ENCODE measurements around the gene OXSM.

Gene OXSM

DNA sequence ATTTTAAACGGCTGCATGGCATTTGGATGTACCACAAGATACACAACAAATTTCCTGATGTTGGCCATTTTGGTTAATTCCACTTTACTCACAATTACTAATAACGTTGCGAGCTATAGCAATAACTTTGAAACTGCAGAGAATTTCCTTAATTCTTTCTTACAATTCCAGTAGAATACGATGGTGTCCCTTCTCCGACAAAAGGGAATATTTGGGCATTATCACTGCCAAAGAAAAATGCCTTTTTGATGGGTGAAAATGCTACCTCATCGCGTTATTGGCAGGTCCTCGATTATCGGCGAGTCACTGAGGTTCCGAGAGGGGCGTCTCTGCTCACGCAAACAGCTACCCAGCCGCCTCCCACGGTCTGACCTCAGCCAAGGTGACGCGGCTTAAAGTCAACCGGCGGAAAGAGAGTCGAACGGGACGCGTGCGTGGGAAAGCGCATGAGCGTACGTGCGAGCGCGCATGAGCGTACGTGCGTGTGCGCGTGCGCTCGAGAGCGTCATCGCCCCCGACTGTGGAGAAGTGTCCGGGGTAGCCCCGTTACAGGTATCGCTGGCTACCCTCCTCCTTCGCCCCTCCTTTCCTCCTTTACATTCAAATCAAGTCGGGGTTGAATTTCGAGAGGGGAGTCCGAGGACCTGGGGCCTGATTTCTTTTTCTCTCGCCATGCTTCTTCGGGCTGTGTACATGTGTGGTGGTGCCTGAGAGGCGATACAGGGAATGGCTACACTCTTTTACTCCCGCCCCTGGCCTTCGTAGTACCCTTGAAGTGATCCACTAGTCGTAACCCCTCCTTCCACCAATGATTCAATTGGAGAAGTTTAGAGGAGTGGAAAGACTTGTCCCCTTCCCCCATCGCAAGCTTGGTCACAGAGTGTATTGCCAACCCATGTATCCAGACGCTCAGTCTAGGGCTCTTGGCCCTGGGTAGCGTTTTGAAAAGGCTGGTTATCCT, at the start of gene OXSM:
TSS of gene OXSM (plus strand) at position 495 of the 961 bp plus-strand sequence. CDS start 931 bp downstream, outside the sequence.
- peak; percentile 60 for DNase-seq (ENCODE audit: insufficient read length, low spot score)
- TF ChIP-seq CTCF (IDR thresholded peaks at IDR 0.05; ENCODE audit: insufficient read depth, missing control alignments), result no peak
- no peak for FAIRE-seq

DNA sequence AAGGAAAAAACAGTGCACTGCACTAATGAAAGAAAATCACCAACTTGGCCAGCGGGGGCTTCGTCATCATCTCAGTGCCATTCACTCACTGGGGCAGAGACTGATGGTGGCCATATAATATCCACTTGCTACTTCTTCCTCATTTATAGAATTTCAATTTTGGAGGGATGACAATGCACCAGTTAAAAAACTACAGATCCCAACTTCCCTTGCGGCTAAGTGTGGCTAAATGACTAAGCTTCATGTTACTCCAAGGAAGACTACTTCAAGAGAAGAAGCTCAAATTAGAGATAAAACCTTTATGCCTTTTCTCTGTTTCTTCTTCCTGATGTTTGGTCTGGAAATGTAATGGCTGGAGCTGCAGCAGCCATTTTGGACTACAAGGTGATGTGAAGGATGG, 45.4 kb upstream of the OXSM start:
- TF ChIP-seq CTCF (IDR thresholded peaks at IDR 0.05; ENCODE audit: insufficient read depth, missing control alignments), result no peak
- DNase-seq (ENCODE audit: insufficient read length, low spot score) (no peak), FAIRE-seq (no peak)

DNA sequence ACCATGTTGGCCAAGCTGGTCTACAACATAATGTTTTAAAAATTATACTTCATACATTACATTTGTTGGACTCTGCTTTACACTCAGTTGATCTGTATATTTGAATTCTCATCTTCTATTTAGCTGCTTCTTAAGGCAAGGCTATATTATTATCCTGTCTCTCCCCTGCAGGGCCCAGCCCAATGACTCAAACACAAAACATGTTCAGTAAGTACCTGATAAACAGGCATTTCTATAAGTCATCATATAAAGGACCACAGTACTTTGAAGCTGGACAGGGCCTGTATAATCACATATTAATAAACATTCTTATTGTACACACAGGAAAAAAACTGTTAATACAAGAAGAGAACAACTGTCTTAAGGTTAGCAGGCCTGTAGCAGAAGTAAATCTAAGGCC, 42.9 kb upstream of the OXSM start:
- DNase-seq (ENCODE audit: insufficient read length, low spot score), result no peak
- no peak for FAIRE-seq
- TF ChIP-seq CTCF (IDR thresholded peaks at IDR 0.05; ENCODE audit: insufficient read depth, missing control alignments), result no peak

DNA sequence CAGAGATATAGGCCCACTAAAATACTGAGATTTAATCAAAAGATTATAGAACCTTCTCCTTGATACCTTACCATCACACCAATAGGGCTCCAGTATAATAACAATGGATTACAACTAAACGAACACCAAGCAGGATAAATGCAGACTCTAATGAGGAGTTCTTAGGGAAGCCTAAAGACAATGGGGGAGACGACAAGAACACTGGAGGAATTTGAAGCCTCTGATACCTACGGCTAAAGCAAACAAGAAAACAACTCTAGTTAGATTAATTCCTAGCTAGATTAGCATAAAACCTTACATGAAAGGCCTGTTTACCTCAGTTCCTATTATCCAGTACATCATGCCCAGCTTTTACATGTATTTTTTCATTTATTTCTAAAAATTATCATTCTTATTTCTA, 41.7 kb upstream of the OXSM start:
- DNase-seq (ENCODE audit: insufficient read length, low spot score) (no peak), FAIRE-seq (no peak)
- no peak for TF ChIP-seq CTCF (IDR thresholded peaks at IDR 0.05; ENCODE audit: insufficient read depth, missing control alignments)

- TF ChIP-seq CTCF (IDR thresholded peaks at IDR 0.05; ENCODE audit: insufficient read depth, missing control alignments), result no peak
- FAIRE-seq (no peak), DNase-seq (ENCODE audit: insufficient read length, low spot score) (no peak)
Observed at GRCh38 chr3:25749031-25749581, 40.8 kb upstream of the OXSM start.

GRCh38 chr3:25751048-25751447, 38.8 kb upstream of the OXSM start:
- DNase-seq (ENCODE audit: insufficient read length, low spot score) (no peak), FAIRE-seq (no peak)
- no peak for TF ChIP-seq CTCF (IDR thresholded peaks at IDR 0.05; ENCODE audit: insufficient read depth, missing control alignments)

DNA sequence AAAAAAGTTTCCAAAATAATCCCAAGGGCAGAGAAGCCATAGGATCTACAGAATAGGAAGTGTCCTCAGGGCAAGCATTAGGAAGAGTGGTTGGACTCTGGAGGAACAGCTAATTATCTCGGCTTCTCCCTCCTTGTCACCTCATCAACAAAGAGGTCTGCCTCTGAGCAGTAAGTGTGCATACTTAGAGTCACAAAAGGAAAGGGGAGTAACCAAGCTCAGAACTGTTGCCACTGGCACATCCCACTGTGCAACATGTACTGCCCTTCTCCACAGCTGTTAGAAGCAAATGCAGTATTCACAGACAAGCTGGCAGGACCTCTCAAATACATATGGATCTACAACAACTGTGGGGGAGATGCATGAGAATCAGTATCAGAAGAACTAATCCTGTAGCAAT, 38.2 kb upstream of the OXSM start:
- TF ChIP-seq CTCF (IDR thresholded peaks at IDR 0.05; ENCODE audit: insufficient read depth, missing control alignments), result no peak
- FAIRE-seq (no peak), DNase-seq (ENCODE audit: insufficient read length, low spot score) (no peak)
